PFSK-1 (cell line): ENCODE measurements around the gene PRKAG2.

Experiments
- FOXP2 ChIP-seq: optimal IDR thresholded peaks from 2 replicates; pipeline ENCODE3; 2011; ENCODE audit warnings: borderline replicate concordance, control low read depth, inconsistent platforms; ENCODE audit not compliant: insufficient read depth; ENCODE audit errors: extremely low read length, extremely low read depth
- POLR2AphosphoS5 ChIP-seq: IDR thresholded peaks from 2 replicates; pipeline ENCODE4 v1.6.1; 2012; ENCODE audit warnings: low read depth, mild to moderate bottlenecking, control low read depth, low read length, moderate library complexity
- REST ChIP-seq, 2 experiments: IDR thresholded peaks; 2 replicates each; pipeline versions ENCODE4 v1.6.1 to v1.8.0; 2011 to 2012; ENCODE audit warnings: low read depth in 2 of 2, low read length in 2 of 2, control low read depth in 1 of 2, inconsistent platforms in 1 of 2, mild to moderate bottlenecking in 1 of 2, moderate library complexity in 1 of 2; ENCODE audit not compliant: insufficient read depth in 1 of 2
- SIN3A ChIP-seq: IDR thresholded peaks from 2 replicates; pipeline ENCODE4 v1.6.1; 2012; ENCODE audit warnings: mild to moderate bottlenecking, low read length, moderate library complexity, borderline replicate concordance; ENCODE audit not compliant: insufficient read depth
- TAF1 ChIP-seq: IDR thresholded peaks from 2 replicates; pipeline ENCODE4 v1.6.1; 2012; ENCODE audit warnings: low read length, control low read depth, borderline replicate concordance; ENCODE audit not compliant: insufficient read depth

PRKAG2 gene

DNA sequence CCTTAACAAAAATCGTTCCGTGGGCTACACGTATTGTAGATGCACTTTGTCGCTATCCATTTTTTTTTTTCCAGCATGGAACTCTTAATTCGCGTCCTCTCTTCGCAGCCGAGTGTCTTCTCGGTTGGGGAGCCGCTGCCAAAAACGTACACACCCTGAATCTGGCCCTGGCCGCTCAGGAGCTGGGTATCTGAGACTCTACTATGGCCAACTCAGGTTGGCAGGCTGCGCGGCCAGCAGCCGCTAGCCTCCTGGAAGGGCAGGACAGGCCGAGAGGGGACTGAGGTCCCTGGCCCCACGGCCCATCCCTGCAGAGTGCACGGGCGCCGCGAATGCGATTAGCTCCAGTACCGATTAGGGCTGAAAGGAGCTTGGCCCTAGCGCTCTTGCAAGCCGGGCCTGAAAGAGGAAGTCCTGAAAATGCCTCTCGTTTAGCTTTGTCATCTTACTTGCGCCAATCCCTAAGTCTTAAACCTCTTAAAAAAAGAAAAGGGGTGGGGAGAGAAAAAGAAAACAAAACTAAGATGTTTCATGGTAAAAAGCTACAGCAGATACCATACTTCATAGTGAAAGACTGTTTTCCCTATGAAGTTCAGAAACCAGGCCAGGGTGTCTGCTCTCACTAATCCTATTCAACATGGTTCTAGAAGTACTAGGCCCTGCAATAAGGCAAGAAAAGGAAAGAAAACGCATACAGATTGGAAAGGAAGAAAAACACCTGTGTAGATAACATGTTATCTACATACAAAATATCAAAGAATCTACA lies 244.0 kb downstream of the PRKAG2 start:
- no peak for TF ChIP-seq SIN3A
- no peak for TF ChIP-seq FOXP2

GRCh38 chr7:151631953-151632749 lies 244.8 kb downstream of the PRKAG2 start:
- TF ChIP-seq TAF1 (no peak), SIN3A (0 out of 2 replicates have a peak, but pooled peaks have one; percentile 27)

- TF ChIP-seq REST (IDR thresholded peaks at IDR 0.05; ENCODE audit: insufficient read depth in 1 of 2, low read depth in 2 of 2, low read length in 2 of 2), result no peak
- no peak for TF ChIP-seq POLR2AphosphoS5
- TF ChIP-seq TAF1, result 0 out of 2 replicates have a peak, but pooled peaks have one; percentile 1
- TF ChIP-seq SIN3A, result no peak
- no peak for TF ChIP-seq FOXP2
These were observed 245.4 kb downstream of the PRKAG2 start for GRCh38 chr7:151631570-151631952.

DNA sequence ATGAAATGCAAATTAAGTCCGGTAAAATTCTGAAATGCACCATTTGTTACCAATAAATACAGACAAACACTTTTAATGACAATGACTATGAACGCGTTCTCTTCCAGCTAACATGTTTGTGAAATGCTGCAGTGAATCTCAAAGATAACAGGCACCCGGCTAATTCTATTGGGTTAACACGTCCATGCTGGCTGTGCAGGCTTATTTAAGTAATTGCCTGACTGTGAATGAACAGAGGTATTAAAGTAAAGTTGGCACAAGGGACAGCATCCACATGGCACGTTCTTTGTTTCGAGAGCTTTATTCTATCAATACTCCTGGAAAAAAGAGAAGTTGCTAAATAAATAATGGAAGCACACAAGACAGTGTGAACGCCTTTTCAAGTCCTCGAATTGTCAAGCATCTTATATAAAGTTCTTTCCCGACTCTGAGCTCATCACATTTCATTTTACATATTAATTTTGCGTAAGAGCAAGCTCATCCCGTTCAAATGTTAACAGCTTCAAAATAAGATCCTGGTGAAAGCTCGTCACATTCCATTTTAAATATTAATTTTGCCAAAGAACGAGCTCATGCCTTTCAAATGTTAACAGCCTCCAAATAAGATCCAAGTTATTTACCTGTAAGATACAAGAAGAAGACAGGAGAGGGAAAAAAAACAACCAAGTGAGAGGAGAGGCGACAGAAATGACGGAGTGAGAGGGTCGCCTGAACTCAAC lies 245.9 kb downstream of the PRKAG2 start:
- 0 out of 2 replicates have a peak, but pooled peaks have one; percentile 4 for TF ChIP-seq TAF1
- TF ChIP-seq FOXP2, result no peak
- no peak for TF ChIP-seq REST (IDR thresholded peaks at IDR 0.05; ENCODE audit: insufficient read depth in 1 of 2, low read depth in 2 of 2, low read length in 2 of 2)
- no peak for TF ChIP-seq SIN3A

DNA sequence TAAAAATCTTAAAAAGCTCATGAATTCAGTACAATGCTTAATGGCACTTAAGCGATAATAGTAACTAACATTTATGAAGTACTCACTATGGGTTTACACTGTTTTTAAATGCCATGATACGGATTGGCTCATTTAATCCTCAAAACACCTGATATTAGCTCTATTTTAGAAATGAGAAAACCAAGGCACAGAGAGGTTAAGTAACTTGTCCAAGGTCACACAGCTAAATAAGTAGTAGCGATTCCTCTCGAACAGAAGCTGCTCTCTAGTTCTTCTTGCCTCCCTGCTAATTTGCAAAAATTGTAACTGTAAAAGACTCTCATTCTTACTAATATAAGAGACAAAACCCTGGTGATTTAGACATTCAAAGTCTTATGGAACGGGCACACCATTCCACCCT lies 246.6 kb downstream of the PRKAG2 start:
- no peak for TF ChIP-seq FOXP2
- TF ChIP-seq POLR2AphosphoS5, result no peak
- TF ChIP-seq SIN3A, result no peak
- TF ChIP-seq REST (IDR thresholded peaks at IDR 0.05; ENCODE audit: insufficient read depth in 1 of 2, low read depth in 2 of 2, low read length in 2 of 2), result no peak
- TF ChIP-seq TAF1, result no peak
